Hematopoietic multipotent progenitor cell treated with erythropoietin and hydrocortisone succinate and interleukin-3 and kit ligand, for 8 days (in vitro differentiated cells): ENCODE results near the gene FOXI1.
"Not testable (repeated sequence)": the region's sequence is repeated elsewhere in the genome, so short reads cannot be mapped to it uniquely, and the experiment has no call there.

ENCODE experiments used
- DNase-seq: peaks from one replicate; pipeline ENCODE4 v3.0.0-alpha.2; 2015

Gene FOXI1

DNA sequence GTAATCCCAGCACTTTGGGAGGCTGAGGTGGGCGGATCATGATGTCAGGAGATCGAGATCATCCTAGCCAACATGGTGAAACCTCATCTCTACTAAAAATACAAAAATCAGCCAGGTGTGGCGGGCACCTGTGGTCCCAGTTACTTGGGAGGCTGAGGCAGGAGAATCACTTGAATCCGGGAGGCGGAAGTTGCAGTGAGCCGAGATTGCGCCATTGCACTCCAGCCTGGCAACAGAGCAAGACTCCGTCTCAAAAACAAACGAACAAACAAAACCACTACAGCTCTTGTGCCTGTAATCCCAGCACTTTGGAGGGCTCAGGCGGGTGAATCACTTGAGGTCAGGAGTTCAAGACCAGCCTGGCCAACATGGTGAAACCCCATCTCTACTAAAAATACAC is 11.4 kb upstream of the FOXI1 start:
- DNase-seq, result not testable (repeated sequence)

DNA sequence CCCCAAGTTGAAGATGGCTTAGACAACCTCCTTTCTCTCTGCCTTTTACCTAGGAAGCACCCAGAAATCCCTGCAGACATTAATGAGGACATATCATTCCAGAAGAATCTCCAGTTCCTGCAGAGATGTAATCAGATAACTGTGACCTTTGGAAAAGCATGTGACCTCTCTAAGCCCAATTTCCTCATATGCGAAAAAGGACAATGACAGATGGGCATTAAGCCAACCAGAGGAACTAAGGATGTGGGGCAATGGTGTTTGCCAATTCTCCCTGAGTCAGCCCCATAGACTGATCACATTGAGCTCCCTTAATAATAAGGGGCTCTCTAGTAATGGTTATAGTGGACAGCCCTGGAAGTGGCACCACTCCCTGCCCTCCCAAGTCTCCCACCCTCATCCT is 10.1 kb upstream of the FOXI1 start:
- DNase-seq, result no peak

DNA sequence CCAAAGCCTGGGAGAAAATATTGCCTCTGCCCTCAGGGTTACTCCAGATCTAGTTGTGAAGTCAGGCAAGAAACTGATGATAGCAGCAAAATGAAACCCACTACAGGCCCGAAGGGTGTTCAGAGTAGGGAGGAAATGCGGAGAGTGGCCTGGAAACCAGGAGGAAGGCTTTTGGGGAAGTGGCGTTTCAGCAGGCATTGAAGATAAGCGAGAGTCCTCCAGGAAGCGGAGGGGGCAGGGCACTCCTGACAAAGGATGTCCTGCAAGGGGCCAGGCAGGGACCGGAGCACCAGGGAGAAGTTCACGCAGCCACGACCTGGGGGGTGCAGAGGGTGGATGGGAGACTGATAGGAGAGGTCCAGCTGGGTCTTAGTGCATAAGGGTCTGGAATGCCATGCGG is 7.8 kb upstream of the FOXI1 start:
- DNase-seq, result no peak

DNA sequence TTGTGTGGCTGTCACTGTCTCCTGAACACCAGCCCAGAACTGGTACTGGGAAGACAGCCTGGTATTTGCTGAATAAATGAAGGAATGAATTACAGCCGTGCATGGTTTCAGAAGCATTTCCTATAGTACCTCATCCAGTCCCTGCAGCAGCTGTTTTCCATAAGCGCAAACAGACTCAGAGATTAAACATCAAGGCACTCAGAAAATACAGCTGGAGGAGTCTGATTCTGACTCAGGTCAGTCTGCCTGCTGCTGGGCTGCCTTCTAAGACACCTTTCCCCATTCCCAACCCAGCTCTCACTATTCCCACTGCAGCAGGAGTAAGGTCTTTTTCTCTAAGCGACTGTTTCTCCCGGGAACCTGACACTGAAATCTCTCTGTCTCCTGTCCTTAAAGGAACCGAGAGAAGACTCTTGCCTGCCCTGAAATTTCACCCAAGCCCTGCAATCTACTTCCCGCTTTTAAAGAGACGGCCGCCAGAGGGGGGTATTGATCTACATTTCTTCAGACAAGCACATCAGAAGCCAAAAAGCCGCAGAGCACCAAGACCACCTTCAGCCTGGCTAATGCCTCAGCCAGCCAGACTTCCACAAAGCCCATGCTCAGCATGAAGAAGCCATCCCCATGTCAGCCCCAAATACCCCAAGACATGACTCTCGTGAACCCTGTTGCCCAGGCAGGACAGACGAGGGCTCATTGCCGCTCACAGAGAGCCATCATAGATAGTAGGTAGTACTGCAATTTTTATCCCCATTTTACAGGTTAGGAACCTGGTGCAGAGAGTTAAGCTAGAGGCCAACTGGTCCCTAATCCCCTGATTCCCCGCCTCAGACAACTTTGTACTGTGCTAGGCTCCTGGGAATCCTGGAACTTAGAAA is 5.4 kb upstream of the FOXI1 start:
- DNase-seq, result peak; percentile 76

DNA sequence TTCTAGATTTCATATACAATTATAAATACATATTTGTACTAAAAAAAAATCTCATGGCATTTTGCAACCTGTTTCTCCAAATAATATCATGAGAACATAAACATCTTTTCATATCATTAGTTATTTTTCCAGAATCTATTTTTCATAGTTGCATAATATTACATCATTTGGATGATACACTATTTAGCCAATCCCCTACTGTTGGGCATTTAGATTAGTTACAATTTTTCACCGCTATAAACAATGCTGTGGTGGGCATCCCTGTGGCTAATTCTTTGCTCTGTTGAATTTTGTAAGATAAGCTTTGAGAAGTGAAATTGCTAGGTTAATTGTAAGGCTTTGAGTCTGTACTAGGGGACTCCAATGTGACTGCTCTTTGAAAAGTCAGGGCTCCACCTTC is 2.2 kb upstream of the FOXI1 start:
- DNase-seq, result no peak

DNA sequence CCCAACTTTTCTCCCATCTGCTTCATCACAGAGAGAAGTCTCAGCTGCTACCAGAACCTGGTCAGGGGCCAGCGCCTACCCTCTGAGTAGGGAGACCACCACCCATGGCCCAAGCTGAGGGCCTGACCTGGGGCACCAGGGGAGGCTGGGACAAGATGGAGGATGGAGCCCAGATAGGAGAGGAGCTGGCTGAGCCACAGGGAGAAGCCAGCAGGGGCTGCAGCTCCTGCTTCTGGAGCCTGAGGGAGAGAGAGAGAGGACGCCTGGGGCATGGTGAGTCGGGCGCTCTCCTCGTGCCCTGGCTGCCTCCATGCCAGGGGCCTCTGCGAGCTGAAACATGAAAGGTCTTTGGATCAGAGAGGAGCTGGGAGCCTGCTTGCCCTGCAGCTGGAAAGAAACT is 1.4 kb upstream of the FOXI1 start:
- no peak for DNase-seq

DNA sequence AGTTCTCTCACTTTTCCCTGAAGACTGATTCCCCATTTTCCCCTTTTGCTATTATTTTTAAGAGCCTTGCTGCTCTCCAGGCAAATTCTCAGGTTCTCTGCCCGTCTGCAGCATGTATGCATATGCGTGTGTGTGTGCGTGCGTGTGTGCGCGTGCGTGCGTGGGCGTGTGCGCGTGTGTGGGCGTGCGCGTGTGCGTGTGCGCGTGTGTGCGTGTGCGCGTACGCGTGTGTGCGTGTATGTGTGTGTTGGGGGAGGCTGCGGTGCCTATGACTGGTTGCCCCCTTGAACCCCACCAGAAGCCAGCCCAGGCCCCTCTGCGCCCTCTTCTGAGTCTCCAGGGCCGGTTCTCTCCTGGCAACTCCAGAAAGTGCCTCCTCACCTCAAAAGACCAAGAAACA is 987 bp upstream of the FOXI1 start:
- no peak for DNase-seq

DNA sequence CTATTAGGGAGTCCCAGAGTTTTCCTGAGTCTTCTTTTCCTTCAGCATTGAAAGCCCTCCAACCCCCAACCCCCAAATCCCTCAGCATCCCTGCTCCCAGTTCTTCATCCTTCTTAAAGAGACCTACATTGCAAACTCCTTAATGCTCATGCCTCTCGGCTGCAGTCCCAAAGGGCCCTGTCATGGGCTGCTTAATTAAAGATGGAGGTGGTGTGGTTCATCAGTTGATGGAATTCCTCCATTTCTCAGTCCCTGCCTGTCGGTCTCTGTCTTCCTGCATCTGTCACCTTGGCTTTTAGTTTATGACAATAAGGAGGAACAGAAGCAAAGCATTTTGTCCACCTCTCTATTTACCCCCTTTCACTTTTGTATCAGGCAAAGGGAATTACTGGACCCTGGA is 2.0 kb downstream of the FOXI1 start:
- no peak for DNase-seq

DNA sequence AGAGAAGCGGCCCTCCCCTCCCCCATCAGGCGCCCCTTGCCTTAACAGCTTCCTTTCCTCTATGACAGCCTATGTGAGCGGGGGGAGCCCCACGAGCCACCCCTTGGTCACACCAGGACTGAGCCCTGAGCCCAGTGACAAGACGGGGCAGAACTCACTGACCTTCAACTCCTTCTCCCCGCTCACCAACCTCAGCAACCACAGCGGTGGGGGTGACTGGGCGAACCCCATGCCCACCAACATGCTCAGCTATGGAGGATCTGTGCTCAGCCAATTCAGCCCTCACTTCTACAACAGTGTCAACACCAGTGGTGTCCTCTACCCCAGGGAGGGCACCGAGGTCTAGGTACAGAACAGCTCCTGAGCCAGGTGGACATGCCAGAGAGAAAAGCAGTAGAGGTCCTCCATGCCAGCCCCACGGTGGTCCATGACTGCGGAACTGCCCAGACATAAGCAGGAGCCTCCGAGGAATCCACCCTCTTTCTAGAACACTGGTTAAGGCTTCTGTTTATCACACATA is 2.6 kb downstream of the FOXI1 start:
- no peak for DNase-seq

DNA sequence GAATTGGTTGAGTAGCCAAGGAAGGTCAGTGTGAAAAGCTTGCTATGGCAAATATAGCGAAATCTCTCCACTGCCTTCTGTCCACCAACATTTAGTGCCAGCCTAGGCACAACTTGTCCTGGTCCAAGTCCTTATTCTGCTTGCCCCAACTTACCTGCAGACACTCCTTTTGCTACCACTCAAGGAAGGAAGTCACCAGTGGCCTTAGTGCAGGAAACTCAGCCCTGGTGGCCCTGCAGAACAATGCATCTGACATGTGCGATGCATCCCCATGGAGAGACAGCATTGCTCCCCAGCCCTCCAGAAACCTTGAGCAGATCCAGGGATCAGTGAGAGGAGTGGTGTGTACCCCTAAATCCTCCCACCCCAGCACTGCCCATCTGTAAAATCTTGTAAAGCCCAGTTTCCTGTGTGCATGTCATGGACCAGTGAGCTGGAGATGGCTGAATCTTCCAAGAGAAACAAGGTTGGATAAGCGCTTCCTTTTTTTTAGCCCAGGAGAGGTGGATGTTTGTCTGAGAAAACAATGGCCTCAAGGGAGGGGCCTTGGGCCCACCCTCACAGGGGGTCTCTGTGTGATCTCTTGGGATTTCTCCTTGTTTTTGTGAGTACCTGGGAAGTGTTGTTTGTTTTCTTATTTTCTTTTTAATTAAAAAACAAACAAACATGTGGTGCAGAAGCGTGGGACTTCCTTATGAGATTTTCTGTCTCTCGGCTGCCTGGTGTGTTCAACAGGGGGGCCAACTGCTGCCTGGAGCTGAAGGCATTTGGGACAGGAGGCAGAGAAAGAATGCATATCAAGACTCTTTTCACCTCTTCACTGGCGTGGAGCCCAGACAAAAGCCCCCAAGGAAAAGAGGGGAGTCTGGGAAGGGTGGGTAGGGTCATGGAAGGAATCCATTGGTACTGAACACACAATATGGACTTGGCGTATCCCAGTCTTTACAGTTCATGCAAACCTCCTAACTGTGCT is 3.6 kb downstream of the FOXI1 start:
- DNase-seq, result no peak

DNA sequence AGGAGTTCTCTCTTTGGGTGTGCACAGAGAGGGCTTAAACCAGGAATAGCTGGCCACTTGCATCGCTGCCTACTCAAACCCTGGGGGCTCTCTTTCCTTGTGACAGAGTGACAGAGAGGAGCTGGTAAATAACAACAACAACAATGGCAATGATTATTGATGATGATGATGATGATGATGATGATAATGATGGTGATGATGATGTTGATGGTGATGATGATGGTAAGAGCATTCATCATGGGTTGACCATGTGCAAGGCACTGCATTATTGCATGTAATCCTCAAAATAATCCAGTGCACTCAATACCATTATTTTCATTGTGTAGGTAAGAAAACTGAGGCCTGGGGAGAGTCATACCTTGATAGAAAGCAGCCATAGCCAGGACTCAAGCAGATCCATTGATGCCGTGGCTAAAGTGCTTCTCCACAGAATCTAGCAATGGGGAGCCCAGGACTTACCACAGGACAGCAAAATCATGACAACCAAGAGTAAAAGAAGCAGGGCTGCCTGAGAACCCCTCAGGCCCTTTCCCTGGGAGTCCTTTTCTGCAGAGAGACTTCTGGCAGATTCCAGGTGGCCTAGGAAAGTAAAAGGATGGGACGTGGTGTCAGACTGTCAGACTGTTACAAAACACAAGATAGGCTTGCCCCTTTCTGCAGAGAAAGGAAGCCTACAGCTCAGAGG is 4.8 kb downstream of the FOXI1 start:
- DNase-seq, result no peak

DNA sequence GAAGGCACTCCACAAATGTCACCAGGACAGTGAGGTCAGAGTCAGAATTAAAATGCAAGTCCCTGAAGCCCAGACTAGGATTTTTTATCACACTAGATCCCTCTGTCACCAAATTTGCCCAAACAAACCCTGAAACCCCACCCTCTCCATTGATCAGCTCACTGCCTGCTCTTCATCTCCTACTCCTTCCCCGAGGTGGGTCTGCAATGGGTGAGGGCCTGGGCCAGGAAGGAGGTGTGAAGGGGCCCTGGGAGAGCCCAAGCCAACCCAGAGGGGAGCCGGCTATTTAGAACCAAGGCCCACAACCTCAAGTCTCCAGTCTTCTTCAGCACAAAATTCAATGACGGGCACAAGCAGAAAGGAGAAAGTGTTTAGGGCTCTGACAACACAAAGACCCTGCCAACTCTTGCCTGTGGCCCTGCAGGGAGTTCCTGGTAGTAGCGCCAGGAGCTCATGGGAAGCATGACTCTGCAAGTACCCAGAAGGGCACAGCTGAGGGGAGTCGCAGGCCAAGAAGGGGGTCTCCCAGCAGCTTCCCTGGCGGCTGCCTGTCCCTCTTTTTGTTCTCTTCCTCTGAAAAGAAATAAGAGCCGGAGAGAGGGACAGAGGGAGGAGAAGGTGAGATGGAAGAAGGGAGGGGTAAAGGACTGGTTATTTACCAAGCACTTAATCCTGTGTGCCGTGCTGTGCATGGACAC is 5.5 kb downstream of the FOXI1 start:
- no peak for DNase-seq

DNA sequence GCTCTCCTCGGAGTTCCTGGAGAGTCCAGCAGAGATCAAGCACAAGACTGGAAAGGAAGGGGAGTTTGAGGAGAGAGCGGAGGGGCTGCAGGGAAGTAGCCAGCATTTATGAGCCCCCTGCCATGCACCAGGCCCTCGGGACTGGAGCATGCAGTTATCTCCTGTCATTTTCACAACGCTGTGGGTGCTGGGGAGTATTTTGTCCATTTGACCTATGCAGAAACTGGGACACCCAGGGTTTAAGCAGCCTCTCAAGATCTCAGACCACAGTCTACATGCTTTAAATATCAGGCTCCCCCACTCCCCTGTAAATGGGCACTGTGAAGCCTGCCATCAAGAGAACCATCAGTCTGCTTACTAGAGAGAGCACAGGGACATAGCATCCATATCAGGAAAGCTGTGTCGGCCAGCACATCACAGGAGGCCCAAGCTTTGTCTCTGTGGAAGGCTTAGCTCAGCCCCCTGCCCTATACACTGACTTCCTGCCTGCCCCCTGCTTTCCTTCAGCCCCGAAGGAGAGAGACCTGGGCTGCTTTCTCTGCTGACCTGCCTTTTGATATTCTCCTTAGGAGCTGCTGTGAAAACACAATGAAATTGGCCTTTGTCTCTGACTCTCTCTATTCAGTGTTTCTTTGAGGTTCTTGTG is 7.3 kb downstream of the FOXI1 start:
- DNase-seq, result no peak

DNA sequence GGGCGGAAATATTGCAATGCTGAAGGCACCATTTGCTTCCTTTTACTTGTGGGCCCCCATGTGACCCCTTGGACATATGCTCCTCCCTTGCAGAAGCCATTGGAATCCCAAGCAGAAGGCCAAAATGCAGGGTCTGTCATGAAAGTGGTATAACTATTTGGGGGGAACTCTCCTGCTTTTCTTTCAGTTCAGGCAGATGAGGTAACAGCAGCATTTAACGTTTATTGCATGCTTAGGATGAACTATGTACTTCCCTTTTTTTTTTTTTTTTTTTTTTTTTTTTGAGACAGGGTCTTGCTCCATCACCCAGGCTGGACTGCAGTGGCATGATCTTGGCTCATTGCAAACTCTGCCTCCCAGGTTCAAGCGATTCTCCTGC is 7.8 kb downstream of the FOXI1 start:
- no peak for DNase-seq

DNA sequence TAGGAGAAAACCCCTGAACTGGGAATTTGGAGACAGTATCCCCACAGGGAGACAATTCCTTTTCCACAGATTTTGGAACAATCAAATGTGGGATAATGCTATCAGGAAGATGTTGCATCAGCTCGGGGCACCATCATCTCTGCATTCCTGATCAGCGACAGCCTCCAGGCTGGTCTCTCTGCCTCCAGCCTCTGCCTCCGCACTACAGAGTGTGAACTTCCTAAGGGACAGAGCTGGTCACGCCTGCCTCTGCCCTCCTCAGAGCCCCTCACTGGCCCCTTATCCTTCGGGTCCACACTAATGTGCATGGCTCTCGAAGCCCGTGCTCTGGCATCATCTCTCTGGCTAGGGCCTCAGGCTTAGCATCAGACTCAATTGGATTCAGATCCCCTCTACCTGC is 8.6 kb downstream of the FOXI1 start:
- DNase-seq, result no peak

DNA sequence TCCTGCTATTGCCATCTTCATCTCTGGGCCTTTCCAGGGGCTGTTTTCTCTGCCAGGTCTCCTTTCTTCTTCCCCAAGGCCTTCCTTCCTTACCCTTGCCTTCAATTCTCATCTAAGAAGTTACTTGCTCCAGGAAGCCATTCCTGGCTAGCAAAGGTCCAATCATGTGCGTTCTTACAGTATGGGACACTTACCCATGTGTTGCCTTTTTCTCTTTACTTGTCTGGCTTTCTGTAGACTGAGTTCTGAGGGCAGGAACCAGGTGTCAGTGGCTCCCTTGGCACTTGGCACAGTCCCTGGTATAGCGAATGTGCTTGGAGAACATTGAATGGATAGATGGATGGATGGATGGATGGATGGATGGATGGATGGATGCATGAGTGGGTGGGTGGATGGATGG is 10.2 kb downstream of the FOXI1 start:
- no peak for DNase-seq

DNA sequence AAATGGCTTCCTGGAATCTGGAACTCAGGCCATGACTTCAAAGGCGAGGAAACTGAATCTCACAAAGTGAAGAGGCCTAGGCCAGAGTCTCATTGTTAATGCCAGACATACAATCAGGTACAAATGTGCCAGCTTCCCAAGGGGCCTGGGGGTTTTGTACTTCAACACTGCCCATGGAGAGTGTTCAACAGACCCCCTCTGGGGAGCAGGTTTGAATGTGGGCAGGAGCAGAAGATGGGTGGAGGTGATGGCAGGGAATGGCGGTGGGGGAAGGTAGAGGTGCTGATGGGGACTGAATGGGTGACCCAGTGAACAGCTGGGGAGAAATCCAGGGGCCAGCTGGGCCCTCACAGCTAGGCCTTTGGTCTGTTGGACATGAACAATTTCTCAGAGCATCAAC is 12.0 kb downstream of the FOXI1 start:
- no peak for DNase-seq

DNA sequence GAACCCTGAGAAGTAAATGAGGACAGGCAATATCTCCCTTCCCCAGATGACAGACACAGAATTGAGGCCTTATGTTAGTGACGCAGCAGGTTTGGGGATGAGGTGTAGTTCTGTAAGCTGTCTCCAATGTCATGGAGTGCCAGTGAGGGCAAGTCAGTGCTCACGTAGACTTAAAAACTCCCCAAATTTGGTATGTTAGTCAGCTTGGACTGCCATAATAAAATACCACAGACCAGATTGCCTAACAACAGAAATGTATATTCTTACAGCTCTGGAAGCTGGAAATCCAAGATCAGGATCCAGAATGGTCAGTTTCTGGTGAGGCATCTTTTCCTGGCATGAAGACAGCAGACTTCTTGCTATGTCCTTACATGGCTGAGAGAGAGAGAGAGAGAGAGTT is 14.9 kb downstream of the FOXI1 start:
- DNase-seq, result no peak

DNA sequence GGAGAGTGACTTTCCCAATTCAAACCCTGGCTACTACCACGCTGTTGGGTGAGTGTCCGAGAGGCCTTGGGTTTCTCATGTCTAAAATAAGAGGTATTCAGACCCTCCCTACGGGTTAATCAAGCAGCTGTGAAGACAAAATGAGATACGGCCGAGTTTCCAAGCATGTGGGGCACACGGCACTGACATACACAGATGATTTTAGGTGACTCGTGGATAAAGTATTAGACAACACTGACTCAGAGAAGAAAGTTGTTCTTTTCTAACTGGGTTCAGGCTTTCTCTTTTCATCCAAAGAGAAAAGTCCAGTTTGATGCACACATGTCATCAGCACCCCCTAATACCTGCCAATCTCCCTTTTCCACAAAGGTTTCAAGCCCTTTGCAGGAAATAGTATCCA is 15.6 kb downstream of the FOXI1 start:
- no peak for DNase-seq

DNA sequence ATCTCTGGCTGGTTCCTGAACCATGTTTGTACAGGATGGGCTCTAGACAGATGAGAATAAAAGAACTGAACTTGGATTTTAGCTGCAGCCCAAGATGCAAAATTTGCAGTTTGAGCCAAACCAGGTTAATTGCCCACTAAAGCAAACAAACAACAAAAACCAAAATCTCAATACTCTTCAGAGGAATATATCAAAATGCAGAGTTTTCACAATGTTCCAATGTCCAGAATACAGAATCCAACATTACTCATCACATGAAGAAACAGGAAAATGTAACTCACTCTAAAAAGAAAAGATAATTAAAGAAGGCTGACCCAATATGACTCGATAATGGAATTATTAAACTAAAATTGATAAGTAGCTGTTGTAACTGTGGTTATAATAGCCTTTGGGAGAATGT is 20.4 kb downstream of the FOXI1 start:
- no peak for DNase-seq

DNA sequence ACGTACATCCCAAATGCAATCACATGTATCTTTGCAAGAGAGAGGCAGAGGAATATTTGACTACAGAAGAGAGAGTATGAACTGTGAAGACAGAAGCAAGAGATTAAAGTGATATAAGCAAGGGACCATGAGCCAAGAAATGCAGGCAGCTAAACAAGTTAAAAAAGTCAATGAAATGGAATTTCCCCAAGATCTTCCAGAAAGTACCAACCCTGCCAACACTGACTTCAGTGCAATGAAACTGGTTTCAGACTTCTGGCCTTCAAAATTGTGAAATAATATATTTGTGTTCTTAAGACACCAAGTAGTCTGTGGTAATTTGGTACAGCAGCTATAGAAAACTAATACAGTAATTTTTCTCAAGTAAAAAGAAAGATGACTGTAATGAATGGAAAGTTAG is 20.9 kb downstream of the FOXI1 start:
- no peak for DNase-seq

DNA sequence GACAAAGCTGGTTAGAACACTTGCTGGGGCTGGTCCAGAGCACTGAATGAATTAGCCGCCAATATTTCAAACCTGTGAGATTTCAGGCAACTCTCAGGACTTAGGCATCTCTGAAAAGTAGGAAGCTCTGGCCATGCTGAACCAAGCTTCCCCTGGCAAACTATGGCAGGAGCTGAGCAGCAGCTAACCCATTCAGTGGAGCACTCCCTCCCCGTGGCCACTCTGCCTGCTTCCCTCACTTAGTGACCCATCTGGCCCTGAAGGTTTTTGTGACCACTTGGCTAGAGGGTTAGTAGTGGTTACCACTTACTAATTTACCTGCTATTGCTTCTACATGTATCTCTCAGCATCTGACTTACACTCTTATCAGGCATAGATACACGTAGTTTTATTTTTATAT is 25.5 kb downstream of the FOXI1 start:
- no peak for DNase-seq
